DMS153 treated with DMSO at 0.1 percent for 48 hours (cell line): ENCODE results near the gene IQSEC2.

Experiments
- DNase-seq: peaks from one replicate; lab custom pipeline; 2025; ENCODE audit not compliant: unreplicated experiment; lab: John Stamatoyannopoulos, UW

IQSEC2 gene

GRCh38 chrX:53246231-53246630, 35.2 kb downstream of the IQSEC2 start:
- no peak for DNase-seq

GRCh38 chrX:53244610-53245009, 36.8 kb downstream of the IQSEC2 start:
- DNase-seq: no peak

- DNase-seq: no peak
Measured at GRCh38 chrX:53242310-53242709, 39.1 kb downstream of the IQSEC2 start.

GRCh38 chrX:53241558-53241957, 39.8 kb downstream of the IQSEC2 start:
- DNase-seq: no peak

GRCh38 chrX:53239474-53239873, 41.9 kb downstream of the IQSEC2 start:
- no peak for DNase-seq

- DNase-seq: no peak
Measured at GRCh38 chrX:53237056-53237455, 44.3 kb downstream of the IQSEC2 start.

- no peak for DNase-seq
Measured at GRCh38 chrX:53236025-53236679, 45.2 kb downstream of the IQSEC2 start.

GRCh38 chrX:53235566-53235965, 45.8 kb downstream of the IQSEC2 start:
- DNase-seq: no peak

- DNase-seq: no peak
Measured at GRCh38 chrX:53234484-53234883, 46.9 kb downstream of the IQSEC2 start.

- no peak for DNase-seq
Measured at GRCh38 chrX:53233536-53233935, 47.8 kb downstream of the IQSEC2 start.

GRCh38 chrX:53230116-53230515, 51.3 kb downstream of the IQSEC2 start:
- no peak for DNase-seq

- no peak for DNase-seq
Measured at GRCh38 chrX:53227224-53227765, 54.1 kb downstream of the IQSEC2 start.

GRCh38 chrX:53224860-53225797, 56.3 kb downstream of the IQSEC2 start, which contains the start of gene KDM5C:
Gene KDM5C, minus strand, starts transcription at chrX:53225207. Its CDS starts 318 bp downstream, at chrX:53224889.
- peak; percentile 20 for DNase-seq

- DNase-seq: no peak
Measured at GRCh38 chrX:53223955-53224859, 57.2 kb downstream of the IQSEC2 start.

- no peak for DNase-seq
Measured at GRCh38 chrX:53223068-53223693, 58.2 kb downstream of the IQSEC2 start.
